ENCODE results near the gene DACT2.
"Not testable (repeated sequence)": the region's sequence is repeated elsewhere in the genome, so short reads cannot be mapped to it uniquely, and the experiment has no call there.

- not testable (repeated sequence) for TF ChIP-seq CTCF (IDR thresholded peaks at IDR 0.05 in 8 of 11, conservative IDR thresholded peaks at IDR 0.05 in 3 of 11); POLR2AphosphoS5 (IDR thresholded peaks at IDR 0.05); POLR2A (IDR thresholded peaks at IDR 0.05)
Measured at GRCh38 chr6:168312125-168312507, 7.5 kb downstream of the DACT2 start.

Measured in spleen (tissue), 7 donors.